K562 (cell line): ENCODE measurements around the gene CAPZA1. TPM values are rescaled to one million over a fixed set of nuclear protein-coding genes. Genes with fewer than 3 reads are reported as not detected.

Experiments
- ARID4B ChIP-seq: sonication (generic); formaldehyde crosslinking; IDR thresholded peaks from 2 replicates; pipeline ENCODE4 v1.8.0; 2022; ENCODE audit warnings: mild to moderate bottlenecking, missing genetic modification reagents
- DNMT1 ChIP-seq: fragments of 450-650 bp; IDR thresholded peaks from 2 replicates; pipeline ENCODE4 v1.6.1; 2016; ENCODE audit warnings: antibody characterized with exemption, mild to moderate bottlenecking
- KLF16 ChIP-seq: IDR thresholded peaks from 2 replicates; pipeline ENCODE4 v1.6.1; 2016; ENCODE audit warnings: antibody characterized with exemption
- LCOR ChIP-seq: sonication (generic); formaldehyde crosslinking; IDR thresholded peaks from 2 replicates; pipeline ENCODE4 v1.8.0; 2022; ENCODE audit warnings: mild to moderate bottlenecking, missing genetic modification reagents
- MEF2A ChIP-seq: IDR thresholded peaks from 2 replicates; pipeline ENCODE4 v1.6.1; 2011; ENCODE audit warnings: low read depth, mild to moderate bottlenecking, low read length, moderate library complexity; ENCODE audit not compliant: control insufficient read depth
- MYBL2 ChIP-seq, 2 experiments: fragments of 450-650 bp in 1 of 2; sonication (generic) in 1 of 2; formaldehyde crosslinking in 1 of 2; IDR thresholded peaks; 2 replicates each; pipeline versions ENCODE4 v1.6.1 to v1.8.1; 2017 to 2022; ENCODE audit warnings: borderline replicate concordance in 1 of 2, inconsistent platforms in 1 of 2, low read depth in 1 of 2, mild to moderate bottlenecking in 1 of 2, missing genetic modification reagents in 1 of 2, moderate library complexity in 1 of 2
- PPARD ChIP-seq: fragments of 250-450 bp; sonication (Bioruptor Pico); IDR thresholded peaks from 2 replicates; pipeline ENCODE4 v1.8.0; 2022; ENCODE audit warnings: inconsistent platforms, mild to moderate bottlenecking, moderate library complexity
- RB1 ChIP-seq: fragments of 450-650 bp; IDR thresholded peaks from 2 replicates; pipeline ENCODE4 v1.6.1; 2017; ENCODE audit warnings: low read depth, mild to moderate bottlenecking
- RBM15 ChIP-seq: fragments of 200-400 bp; formaldehyde crosslinking; IDR thresholded peaks from 2 replicates; pipeline ENCODE4 v1.6.1; 2018; ENCODE audit warnings: mild to moderate bottlenecking, low read length, moderate library complexity; ENCODE audit not compliant: insufficient read depth
- RBM25 ChIP-seq: fragments of 200-400 bp; formaldehyde crosslinking; IDR thresholded peaks from 2 replicates; pipeline ENCODE4 v1.6.1; 2018; ENCODE audit warnings: low read length, low read depth, moderate library complexity; ENCODE audit not compliant: severe bottlenecking
- SAP30 ChIP-seq: fragments of 200-600 bp; sonication (generic); IDR thresholded peaks from 2 replicates; pipeline ENCODE4 v1.6.1; 2012; ENCODE audit warnings: borderline replicate concordance, low read depth, mild to moderate bottlenecking, moderate library complexity, low read length, control low read depth, inconsistent platforms; ENCODE audit not compliant: insufficient read depth, poor library complexity, severe bottlenecking
- SMAD4 ChIP-seq: fragments of 250-450 bp; sonication (Bioruptor Pico); conservative IDR thresholded peaks from 2 replicates; pipeline ENCODE4 v1.8.0; 2021; ENCODE audit warnings: inconsistent platforms, mild to moderate bottlenecking, moderate library complexity
- SOX6 ChIP-seq: fragments of 450-650 bp; IDR thresholded peaks from 2 replicates; pipeline ENCODE4 v1.6.1; 2014; ENCODE audit warnings: mild to moderate bottlenecking
- TCFL5 ChIP-seq: fragments of 250-450 bp; sonication (Bioruptor Pico); conservative IDR thresholded peaks from 2 replicates; pipeline ENCODE4 v1.6.1; 2021; ENCODE audit warnings: mild to moderate bottlenecking, moderate library complexity, matching md5 sums
- TEAD2 ChIP-seq: fragments of 450-650 bp; IDR thresholded peaks from 2 replicates; pipeline ENCODE4 v1.6.1; 2016; ENCODE audit warnings: missing genetic modification characterization, control low read depth, missing compliant biosample characterization
- U2AF2 ChIP-seq: fragments of 200-400 bp; formaldehyde crosslinking; optimal IDR thresholded peaks from 2 replicates; pipeline ENCODE3; 2017; ENCODE audit warnings: low read depth, mild to moderate bottlenecking, low read length
- ZBTB12 ChIP-seq: fragments of 250-450 bp; sonication (Bioruptor Pico); IDR thresholded peaks from 2 replicates; pipeline ENCODE4 v1.4.0; 2020
- ZNF511 ChIP-seq: sonication (generic); formaldehyde crosslinking; IDR thresholded peaks from 2 replicates; pipeline ENCODE4 v1.8.0; 2022; ENCODE audit warnings: mild to moderate bottlenecking, missing genetic modification reagents
- ZNF695 ChIP-seq: fragments of 450-650 bp; formaldehyde crosslinking; IDR thresholded peaks from 2 replicates; pipeline ENCODE4 v1.4.0; 2020; ENCODE audit warnings: mild to moderate bottlenecking, moderate library complexity
- ZSCAN29 ChIP-seq: fragments of 450-650 bp; IDR thresholded peaks from 2 replicates; pipeline ENCODE4 v1.6.1; 2017
- polyA plus RNA-seq, 8 experiments: library from polyadenylated mRNA; depleted of rRNA in 4 of 8; stranded (reverse) in 5 of 8; unstranded in 3 of 8; fragments of >200 nt; fragmentation: Nextera tagmentation in 2 of 8; fragmentation: Illumina TruSeq in 1 of 8; extraction: Ambion mirVana in 2 of 8; extraction: Trizol in 1 of 8; gene quantifications; 2 replicates each; pipeline versions ENCODE4 v1.2.1 to v1.2.3, GENCODE V29; 2011 to 2014; ENCODE audit warnings: inconsistent platforms in 1 of 8, missing spikeins in 1 of 8
- total RNA-seq, 7 experiments: library from RNA; depleted of rRNA in 6 of 7; stranded (reverse); fragments of >200 nt in 6 of 7; fragmentation: Illumina TruSeq in 2 of 7; extraction: Trizol in 2 of 7; gene quantifications; 2 replicates each; pipeline versions ENCODE4 v1.2.1 to v1.2.3, GENCODE V29; 2011 to 2021; ENCODE audit warnings: low replicate concordance in 1 of 7
- TF ChIP-seq, protein P1 (sequence below): fragments of 250-450 bp; sonication (Bioruptor Pico); IDR thresholded peaks from 2 replicates; pipeline ENCODE4 v1.8.0; 2021; ENCODE audit warnings: moderate library complexity, mild to moderate bottlenecking, inconsistent platforms

The CAPZA1 gene
- total and polyA plus RNA-seq, 9 of the 15 experiments (the other 6 are each of a cell fraction or from before 2014, with no cell fraction given) = 237 to 1,020 (median 306) TPM

DNA sequence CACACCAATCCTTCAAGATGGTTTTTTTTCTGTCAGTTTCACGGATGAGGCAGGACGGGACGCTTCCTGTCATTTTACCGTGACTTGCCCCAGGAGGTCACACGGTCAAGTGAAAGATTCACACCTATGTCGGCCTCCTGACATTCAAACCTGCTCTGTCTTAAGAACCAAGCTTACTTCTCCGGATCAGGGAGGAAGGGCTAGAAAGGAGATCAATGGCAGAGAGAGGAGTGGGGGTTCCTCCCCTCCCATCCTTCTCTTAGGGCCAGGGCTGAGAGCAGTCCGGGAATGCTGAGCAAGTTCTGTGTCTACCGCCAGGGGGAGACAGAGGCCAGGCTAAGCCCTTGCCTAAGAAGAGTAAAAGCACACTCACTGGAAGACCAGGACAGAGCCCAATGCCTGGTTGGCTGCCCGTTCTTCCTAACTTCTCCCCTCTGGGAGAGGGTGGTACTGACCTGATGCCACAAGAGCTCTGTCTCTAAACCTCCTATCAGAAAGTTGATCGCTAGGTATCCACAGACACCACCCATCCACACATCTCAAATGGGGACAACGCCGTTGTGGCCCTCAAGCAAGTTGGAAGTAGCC, 96.6 kb downstream of the CAPZA1 start (continued):
- TF ChIP-seq ARID4B (CRISPR knock-in tag) = peak; percentile 44; the same call in 1 of the 2 replicates
- peak; percentile 86 for TF ChIP-seq ZNF511 (CRISPR knock-in tag)
- no peak for TF ChIP-seq ZSCAN29
- TF ChIP-seq SOX6 = 0 out of 2 replicates have a peak, but pooled peaks have one; percentile 8
- no peak for TF ChIP-seq MEF2A
- no peak for TF ChIP-seq MYBL2 (IDR thresholded peaks at IDR 0.05; ENCODE audit: low read depth)
- TF ChIP-seq MYBL2 (CRISPR knock-in tag; IDR thresholded peaks at IDR 0.05; ENCODE audit: borderline replicate concordance) = no peak
- peak; percentile 65; the same call in 1 of the 2 replicates for TF ChIP-seq KLF16
- no peak for TF ChIP-seq DNMT1
- no peak for TF ChIP-seq ZBTB12 (CRISPR knock-in tag)
- no peak for TF ChIP-seq RBM25
- TF ChIP-seq PPARD (CRISPR knock-in tag) = no peak
- TF ChIP-seq SAP30 = no peak
- no peak for TF ChIP-seq LCOR
- no peak for TF ChIP-seq TCFL5 (CRISPR knock-in tag)
- TF ChIP-seq ZNF695 (CRISPR knock-in tag) = no peak
- TF ChIP-seq, protein P1, sequence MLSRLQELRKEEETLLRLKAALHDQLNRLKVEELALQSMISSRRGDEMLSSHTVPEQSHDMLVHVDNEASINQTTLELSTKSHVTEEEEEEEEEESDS (CRISPR knock-in tag) = no peak
- TF ChIP-seq SMAD4 (CRISPR knock-in tag) = peak; percentile 42
- no peak for TF ChIP-seq RBM15
- peak; percentile 82 for TF ChIP-seq RB1
- no peak for TF ChIP-seq TEAD2 (tag)
- TF ChIP-seq U2AF2 = no peak
